Muscle layer of duodenum (tissue), 2 donors: Measurements from ENCODE around the gene PDXK.

Experiments used
- H3K27ac ChIP-seq: one replicate; pipeline ENCODE4 v1.7.0; 2013; ENCODE audit warnings: mild to moderate bottlenecking, low read length
- H3K27me3 ChIP-seq: one replicate; pipeline ENCODE4 v1.7.0; 2013; ENCODE audit warnings: low read depth, mild to moderate bottlenecking, control low read depth, low read length
- H3K36me3 ChIP-seq, 2 donors: one replicate each; pipeline ENCODE4 v1.7.0; 2013; ENCODE audit warnings: low read length in 2 of 2, control low read depth in 1 of 2, mild to moderate bottlenecking in 1 of 2; ENCODE audit not compliant: insufficient read depth in 2 of 2, control insufficient read depth in 1 of 2
- H3K4me1 ChIP-seq, 2 donors: one replicate each; pipeline ENCODE4 v1.7.0; 2013; ENCODE audit warnings: low read length in 2 of 2, mild to moderate bottlenecking in 2 of 2, control low read depth in 1 of 2, moderate library complexity in 1 of 2; ENCODE audit not compliant: insufficient read depth in 2 of 2, control insufficient read depth in 1 of 2
- H3K4me3 ChIP-seq, 2 donors: one replicate each; pipeline ENCODE4 v1.7.0; 2013; ENCODE audit warnings: low read length in 2 of 2, low read depth in 1 of 2, mild to moderate bottlenecking in 1 of 2
- H3K9me3 ChIP-seq, 2 donors: one replicate each; pipeline ENCODE4 v1.7.0; 2013; ENCODE audit warnings: low read length in 2 of 2, control low read depth in 1 of 2, mild to moderate bottlenecking in 1 of 2; ENCODE audit not compliant: control insufficient read depth in 1 of 2
- donor health status: healthy.

The PDXK gene

DNA sequence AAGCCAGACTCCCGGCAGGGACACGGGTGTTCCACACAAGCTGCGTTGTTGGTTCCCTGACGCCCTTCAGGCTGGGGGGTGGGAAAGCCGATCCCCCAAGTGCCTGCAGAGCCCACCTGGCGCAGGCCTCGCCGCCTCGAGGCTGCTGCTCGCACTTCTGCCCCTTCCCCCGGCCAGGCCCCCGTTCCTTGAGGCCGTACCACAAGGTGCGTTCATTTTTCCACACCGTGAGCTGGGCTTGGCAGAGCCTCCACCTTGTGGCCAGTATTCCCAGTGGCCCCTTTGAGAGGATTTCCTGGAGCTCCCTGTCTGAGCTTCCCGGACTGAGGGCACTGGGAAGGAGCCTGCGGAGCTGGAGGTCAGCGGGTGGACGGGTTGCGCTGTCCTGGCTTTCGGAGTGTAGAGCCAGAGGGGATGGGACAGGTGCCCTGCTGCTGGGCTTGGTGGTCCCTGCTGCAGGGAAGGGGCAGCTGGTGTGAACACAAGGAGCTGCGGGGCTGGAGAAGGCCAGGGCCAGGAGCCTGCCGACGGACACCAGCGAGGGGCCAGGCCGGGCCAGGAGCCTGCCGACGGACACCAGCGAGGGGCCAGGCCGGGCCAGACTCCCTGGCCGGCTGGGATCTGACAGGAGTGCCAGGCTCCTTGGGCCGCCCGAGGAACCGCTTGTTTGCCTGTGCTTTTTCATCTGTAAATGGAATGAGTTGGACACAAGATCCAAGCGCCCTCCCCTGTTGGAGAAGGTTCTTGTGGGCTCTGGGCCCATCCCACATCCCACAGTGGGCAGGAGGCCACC lies 18.4 kb downstream of the PDXK start:
- Histone ChIP-seq H3K27ac (no peak overlapping the region), H3K36me3 (peaks cover 7 to 8% of the 10 kb centered on the region in 2 donors), H3K27me3 (no peaks in the 10 kb centered on the region), H3K4me1 (peaks cover 0 to 18% of the 10 kb centered on the region in 2 donors), H3K9me3 (no peaks in the 10 kb centered on the region), H3K4me3 (no peak overlapping the region)

DNA sequence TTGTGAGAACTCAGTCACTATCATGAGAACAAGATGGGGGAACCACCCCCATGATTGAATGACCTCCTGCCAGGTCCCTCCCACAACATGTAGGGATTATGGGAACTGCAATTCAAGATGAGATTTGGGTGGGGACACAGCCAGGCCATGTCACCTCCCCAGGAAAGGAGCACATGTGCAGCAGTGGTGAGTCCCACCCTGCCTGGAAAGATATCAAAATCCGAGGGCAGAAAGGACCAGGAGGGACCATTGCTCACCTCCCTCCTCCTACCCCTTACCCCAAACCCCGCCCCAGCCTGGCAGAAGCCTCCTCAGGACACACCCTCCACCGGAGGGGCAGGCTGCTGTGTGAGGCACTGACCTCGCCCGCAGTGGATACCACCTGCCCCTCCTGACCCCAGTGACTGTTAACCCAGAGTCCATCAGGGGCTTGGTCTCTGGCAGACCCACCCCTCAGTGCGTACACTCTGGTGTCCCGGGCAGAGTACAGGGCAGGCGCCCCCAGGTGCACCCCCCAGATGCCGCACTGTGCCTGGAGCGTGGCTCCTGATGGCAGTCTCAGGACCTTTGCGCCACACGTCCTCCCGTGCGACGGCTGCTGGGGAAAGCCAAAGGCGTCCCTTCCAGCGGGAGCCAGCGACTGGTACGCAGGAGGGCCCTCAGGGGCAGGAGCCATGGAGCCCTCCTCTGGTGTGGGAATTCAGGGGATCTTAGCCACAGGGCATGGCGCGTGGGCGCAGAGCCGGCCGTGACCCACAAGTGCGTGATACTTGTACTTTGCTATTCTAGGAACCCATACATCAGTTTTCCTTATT lies 20.9 kb downstream of the PDXK start:
- Histone ChIP-seq H3K27ac (no peak overlapping the region), H3K4me1 (peaks cover 0 to 8% of the 10 kb centered on the region in 2 donors), H3K9me3 (no peaks in the 10 kb centered on the region), H3K27me3 (no peaks in the 10 kb centered on the region), H3K4me3 (no peak overlapping the region), H3K36me3 (peaks cover 12 to 16% of the 10 kb centered on the region in 2 donors)

DNA sequence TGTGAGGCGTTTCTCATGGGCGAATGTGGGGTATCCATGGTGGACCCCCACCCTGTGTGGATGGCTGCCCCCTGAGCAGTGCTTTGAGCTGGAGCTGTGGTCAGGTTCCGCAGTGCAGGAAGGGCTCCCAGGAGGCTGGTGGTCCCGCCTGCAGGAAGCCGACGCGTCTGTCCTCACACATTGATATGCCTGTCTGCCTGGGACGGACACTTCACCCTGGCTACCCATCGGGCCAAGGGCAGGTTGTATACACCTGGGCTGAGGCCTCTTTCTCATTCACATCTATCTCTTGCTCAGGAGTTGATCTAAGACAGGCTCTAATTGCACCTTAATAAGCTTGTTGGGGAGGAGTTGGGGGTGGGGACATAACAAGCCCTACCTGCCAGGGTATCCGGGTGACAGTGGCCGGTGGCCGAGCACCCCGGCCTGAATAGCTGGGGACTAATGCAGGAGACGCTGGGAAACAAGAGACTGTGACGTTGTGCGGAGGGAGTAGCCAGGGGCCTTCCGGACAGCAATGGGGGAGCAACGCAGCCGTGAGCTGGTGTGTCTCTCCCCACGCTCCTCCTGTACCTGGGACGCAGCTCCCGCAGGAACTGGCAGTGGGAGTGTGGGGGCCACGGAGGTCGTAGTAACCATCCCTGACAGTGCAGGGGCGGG lies 21.7 kb downstream of the PDXK start:
- H3K27ac ChIP-seq = no peak overlapping the region
- no peaks in the 10 kb centered on the region for H3K9me3 ChIP-seq
- H3K4me1 ChIP-seq = no peaks in the 10 kb centered on the region
- H3K36me3 ChIP-seq = peaks cover 12 to 16% of the 10 kb centered on the region in 2 donors
- no peak overlapping the region for H3K4me3 ChIP-seq
- H3K27me3 ChIP-seq = no peaks in the 10 kb centered on the region

DNA sequence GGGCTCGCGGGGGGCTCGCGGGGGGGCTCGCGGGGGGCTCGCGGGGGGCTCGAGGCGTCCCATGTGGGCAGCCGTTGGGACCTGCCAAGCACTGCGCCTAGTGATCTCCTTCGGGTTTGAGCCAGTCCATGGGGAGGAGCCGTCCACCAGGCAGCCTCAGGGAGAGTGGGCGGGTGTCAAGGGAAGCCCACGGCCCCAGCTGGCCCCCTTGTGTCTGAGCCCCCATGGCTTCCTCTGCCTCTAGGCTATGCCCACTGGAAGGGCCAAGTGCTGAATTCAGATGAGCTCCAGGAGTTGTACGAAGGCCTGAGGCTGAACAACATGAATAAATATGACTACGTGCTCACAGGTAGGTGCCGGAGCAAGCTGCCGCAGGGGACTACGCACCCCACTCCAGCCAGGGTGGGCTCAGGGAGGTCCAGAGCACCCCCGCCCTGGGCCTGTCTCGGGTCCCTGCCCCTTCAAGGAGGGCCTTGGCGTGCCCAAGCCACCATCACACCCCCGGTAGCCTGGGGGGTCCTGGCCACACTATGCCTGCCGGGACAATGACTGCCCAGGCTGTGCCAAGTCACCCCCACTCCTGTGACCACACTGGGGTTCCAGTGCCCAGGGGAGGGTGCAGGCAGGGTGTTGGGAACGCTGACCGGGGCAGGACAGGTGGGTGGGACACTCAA lies 22.6 kb downstream of the PDXK start:
- Histone ChIP-seq H3K4me1 (no peaks in the 10 kb centered on the region), H3K9me3 (no peaks in the 10 kb centered on the region), H3K4me3 (no peak overlapping the region), H3K27me3 (no peaks in the 10 kb centered on the region), H3K27ac (no peak overlapping the region), H3K36me3 (peaks cover 17 to 25% of the 10 kb centered on the region in 2 donors)

DNA sequence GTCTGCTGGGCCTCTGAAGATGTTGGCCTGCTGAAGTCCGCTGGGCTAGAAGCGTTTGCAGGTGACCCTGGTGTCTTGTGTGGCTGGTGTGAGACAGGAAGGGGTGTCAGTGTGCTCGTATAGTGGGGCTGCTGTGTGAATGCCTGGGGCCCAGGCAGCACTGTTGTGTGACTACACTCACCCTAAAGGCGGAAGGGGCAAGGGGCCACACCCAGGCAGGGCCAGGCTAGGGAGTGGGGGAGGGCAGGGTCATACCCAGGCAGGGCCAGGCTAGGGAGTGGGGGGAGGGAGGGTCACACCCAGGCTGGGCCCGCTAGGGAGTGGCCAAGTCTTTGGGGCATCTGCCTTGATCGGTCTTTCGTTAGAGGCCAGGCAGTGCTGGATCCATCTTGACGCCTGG lies 25.0 kb downstream of the PDXK start:
- Histone ChIP-seq H3K4me3 (no peak overlapping the region), H3K27ac (no peak overlapping the region), H3K36me3 (peaks cover 20 to 48% of the 10 kb centered on the region in 2 donors), H3K27me3 (no peaks in the 10 kb centered on the region), H3K4me1 (no peaks in the 10 kb centered on the region), H3K9me3 (no peaks in the 10 kb centered on the region)

DNA sequence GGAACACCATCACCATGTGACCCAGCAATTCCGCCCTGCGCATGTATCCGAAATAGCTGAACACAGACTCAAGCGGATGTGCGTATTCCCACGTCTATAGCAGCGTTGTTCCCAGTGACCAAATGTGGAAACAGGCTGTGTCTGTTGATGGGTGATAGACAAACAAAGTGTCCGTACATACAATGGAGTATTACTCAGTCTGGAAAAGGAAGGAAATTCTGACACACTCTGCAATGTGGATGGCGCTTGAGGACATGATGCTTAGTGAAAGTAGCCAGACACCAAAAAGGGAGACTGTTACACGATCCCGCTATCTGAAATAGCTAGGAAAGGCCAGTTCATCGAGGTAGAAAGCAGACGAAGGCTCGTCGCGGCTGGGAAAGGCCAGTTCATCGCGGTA lies 25.8 kb downstream of the PDXK start:
- no peaks in the 10 kb centered on the region for H3K9me3 ChIP-seq
- H3K27me3 ChIP-seq = no peaks in the 10 kb centered on the region
- no peak overlapping the region for H3K4me3 ChIP-seq
- no peaks in the 10 kb centered on the region for H3K4me1 ChIP-seq
- peaks cover 20 to 55% of the 10 kb centered on the region in 2 donors for H3K36me3 ChIP-seq
- H3K27ac ChIP-seq = no peak overlapping the region

DNA sequence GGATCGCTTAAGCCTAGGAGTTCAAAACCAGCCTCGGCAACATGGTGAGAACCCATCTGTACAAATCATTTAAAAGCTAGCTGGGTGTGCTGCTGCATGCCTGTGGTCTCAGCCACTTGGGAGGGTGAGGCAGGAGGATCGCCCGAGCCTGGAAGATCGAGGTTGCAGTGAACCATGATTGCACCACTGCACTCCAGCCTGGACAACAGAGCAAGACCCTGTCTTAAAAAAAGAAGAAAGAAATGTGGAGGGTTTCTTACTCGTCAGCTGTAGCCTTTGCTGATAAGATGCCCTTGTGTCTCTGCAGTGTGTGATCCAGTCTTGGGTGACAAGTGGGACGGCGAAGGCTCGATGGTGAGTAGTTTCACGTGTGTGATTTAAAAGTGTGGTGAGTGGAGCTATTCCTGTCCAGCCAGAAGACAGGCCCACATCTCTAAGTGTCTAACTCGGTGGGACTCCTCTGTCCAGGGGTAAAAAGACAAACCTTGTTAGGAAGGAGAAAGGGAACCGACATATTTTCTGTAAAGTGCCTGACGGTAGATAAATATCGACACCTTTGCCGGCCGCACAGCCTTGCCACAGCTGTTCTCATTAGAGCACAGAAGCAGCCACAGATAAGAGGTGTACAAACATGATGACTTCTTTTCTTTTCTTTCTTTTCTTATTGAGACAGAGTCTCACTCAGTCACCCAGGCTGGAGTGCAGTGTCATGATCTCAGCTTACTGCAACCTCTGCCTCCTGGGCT lies 27.0 kb downstream of the PDXK start:
- H3K27me3 ChIP-seq = no peaks in the 10 kb centered on the region
- no peak overlapping the region for H3K4me3 ChIP-seq
- no peaks in the 10 kb centered on the region for H3K9me3 ChIP-seq
- no peaks in the 10 kb centered on the region for H3K4me1 ChIP-seq
- peaks cover 27 to 63% of the 10 kb centered on the region in 2 donors for H3K36me3 ChIP-seq
- H3K27ac ChIP-seq = no peak overlapping the region

DNA sequence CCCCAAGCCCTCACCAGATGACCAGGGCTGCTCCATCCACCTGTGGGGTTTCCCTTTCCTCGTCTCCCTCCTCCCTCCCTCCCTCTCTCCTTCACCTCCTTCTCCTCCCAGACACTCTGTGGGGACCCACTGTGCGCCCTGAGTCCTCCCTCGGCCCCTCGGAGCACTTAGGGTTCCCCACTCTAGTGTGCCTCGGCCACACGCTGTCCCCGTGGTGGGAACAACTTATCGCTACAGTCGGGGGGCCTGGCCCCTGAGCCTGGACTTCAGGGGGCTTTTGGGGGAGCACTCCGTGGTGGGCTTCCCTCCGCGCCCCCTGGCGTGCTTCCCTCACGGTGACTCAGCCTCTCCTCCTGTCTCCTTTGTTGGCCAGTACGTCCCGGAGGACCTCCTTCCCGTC lies 29.7 kb downstream of the PDXK start:
- Histone ChIP-seq H3K4me3 (no peak overlapping the region), H3K36me3 (peaks cover 32 to 84% of the 10 kb centered on the region in 2 donors), H3K9me3 (no peaks in the 10 kb centered on the region), H3K4me1 (no peaks in the 10 kb centered on the region), H3K27me3 (no peaks in the 10 kb centered on the region), H3K27ac (no peak overlapping the region)

DNA sequence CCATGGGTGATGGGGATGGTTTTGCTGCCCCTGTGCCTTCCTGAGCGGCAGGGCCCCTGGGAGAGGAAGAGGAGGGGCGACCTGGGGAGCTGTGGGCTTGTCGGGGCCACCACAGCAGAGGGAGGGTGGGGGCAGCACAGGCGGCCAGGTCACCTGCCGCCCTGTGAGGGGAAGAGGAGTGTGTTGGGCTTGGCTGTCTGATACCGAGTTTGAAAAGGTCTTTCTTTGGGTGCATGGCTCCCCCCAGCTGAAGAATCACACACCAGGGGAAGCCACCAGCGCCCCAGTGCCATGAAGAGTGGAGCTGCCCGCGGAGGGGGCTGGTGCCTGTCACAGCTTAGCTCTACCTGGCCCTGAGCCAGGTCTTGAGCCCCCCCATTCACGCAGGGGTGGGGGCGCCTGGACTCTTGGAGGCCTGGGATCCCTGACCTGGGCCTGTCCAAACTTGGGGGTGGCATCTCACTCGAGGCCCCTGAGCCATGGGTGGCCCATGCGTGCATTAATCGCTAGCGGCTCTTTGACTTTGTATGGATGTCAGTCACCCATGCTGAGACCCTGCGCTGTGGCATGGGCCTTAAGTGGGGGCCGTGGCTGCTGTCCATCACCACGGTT lies 30.8 kb downstream of the PDXK start:
- H3K27me3 ChIP-seq = no peaks in the 10 kb centered on the region
- H3K4me1 ChIP-seq = no peaks in the 10 kb centered on the region
- peaks cover 35 to 83% of the 10 kb centered on the region in 2 donors for H3K36me3 ChIP-seq
- no peaks in the 10 kb centered on the region for H3K9me3 ChIP-seq
- no peak overlapping the region for H3K4me3 ChIP-seq
- no peak overlapping the region for H3K27ac ChIP-seq

DNA sequence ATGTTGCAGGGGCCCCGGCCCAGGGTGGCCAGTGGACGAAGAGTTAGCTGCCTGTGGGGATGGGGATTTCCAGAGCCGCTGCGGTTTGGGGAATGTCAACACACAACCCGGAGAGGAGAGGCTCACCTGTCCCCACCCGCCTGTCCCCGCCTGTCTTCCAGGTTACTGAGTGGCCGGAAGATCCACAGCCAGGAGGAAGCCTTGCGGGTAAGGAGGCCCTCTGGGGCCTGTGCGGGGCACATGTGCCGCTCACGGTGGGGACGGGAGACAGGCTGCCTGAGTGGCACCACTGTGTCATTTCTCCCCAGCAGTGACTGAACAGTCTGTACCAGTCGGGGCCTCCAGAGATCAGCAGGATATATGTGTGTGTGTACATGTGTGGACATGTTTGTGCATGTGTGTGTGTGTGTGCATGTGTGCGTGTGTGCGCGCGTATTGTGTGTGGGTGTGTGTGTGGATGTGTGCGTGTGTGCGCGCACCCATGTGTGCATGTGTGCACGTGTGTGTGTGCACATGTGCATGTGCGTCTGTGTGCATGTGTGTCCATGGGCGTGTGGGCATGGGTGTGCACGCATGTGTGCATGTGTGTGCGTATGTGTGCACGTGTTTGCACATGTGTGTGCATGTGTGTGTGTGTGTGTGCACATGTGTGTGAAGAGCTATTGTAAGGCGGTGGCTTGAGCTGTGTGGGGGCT lies 31.6 kb downstream of the PDXK start:
- Histone ChIP-seq H3K9me3 (no peaks in the 10 kb centered on the region), H3K4me1 (no peaks in the 10 kb centered on the region), H3K36me3 (peaks cover 34 to 88% of the 10 kb centered on the region in 2 donors), H3K27me3 (no peaks in the 10 kb centered on the region), H3K4me3 (no peak overlapping the region), H3K27ac (no peak overlapping the region)
